Fibroblast of peridontal ligament (primary cell): Measurements from ENCODE around the gene AKT2.
"Not testable (repeated sequence)": the region's sequence is repeated elsewhere in the genome, so short reads cannot be mapped to it uniquely, and the experiment has no call there.

Experiments
- DNase-seq: peaks from one replicate; pipeline ENCODE4 v3.0.0-alpha.2; 2010; ENCODE audit errors: extremely low read depth

Gene AKT2

GRCh38 chr19:40284501-40285352 is at the start of gene AKT2:
AKT2 (minus strand) TSS chr19:40285345; CDS start chr19:40265267, 20,078 bp downstream.
- DNase-seq: peak; percentile 53

- DNase-seq: not testable (repeated sequence)
Observed at GRCh38 chr19:40333083-40333482, 47.9 kb upstream of the AKT2 start.

GRCh38 chr19:40332669-40333068 is 47.5 kb upstream of the AKT2 start:
- DNase-seq: no peak

- no peak for DNase-seq
Observed at GRCh38 chr19:40331052-40331451, 45.9 kb upstream of the AKT2 start.

- no peak for DNase-seq
Observed at GRCh38 chr19:40326201-40326600, 41.1 kb upstream of the AKT2 start.

- DNase-seq: no peak
Observed at GRCh38 chr19:40323705-40324104, 38.6 kb upstream of the AKT2 start.

- no peak for DNase-seq
Observed at GRCh38 chr19:40322951-40323615, 37.9 kb upstream of the AKT2 start.

- no peak for DNase-seq
Observed at GRCh38 chr19:40322271-40322610, 37.1 kb upstream of the AKT2 start.

GRCh38 chr19:40321566-40322270 is 36.6 kb upstream of the AKT2 start:
- no peak for DNase-seq

- no peak for DNase-seq
Observed at GRCh38 chr19:40321076-40321475, 35.9 kb upstream of the AKT2 start.

- DNase-seq: no peak
Observed at GRCh38 chr19:40320558-40320935, 35.4 kb upstream of the AKT2 start.

GRCh38 chr19:40317338-40317737 is 32.2 kb upstream of the AKT2 start:
- no peak for DNase-seq

- DNase-seq: no peak
Observed at GRCh38 chr19:40315812-40316470, 30.8 kb upstream of the AKT2 start.

- DNase-seq: no peak
Observed at GRCh38 chr19:40314656-40315055, 29.5 kb upstream of the AKT2 start.

- no peak for DNase-seq
Observed at GRCh38 chr19:40313229-40313983, 28.3 kb upstream of the AKT2 start.

GRCh38 chr19:40312533-40312932 is 27.4 kb upstream of the AKT2 start:
- DNase-seq: no peak

GRCh38 chr19:40309666-40310065 is 24.5 kb upstream of the AKT2 start:
- peak; percentile 12 for DNase-seq

- DNase-seq: peak; percentile 92
Observed at GRCh38 chr19:40305403-40305802, 20.3 kb upstream of the AKT2 start.

GRCh38 chr19:40304306-40304705 is 19.2 kb upstream of the AKT2 start:
- DNase-seq: peak; percentile 45

- no peak for DNase-seq
Observed at GRCh38 chr19:40303765-40304164, 18.6 kb upstream of the AKT2 start.

- peak; percentile 7 for DNase-seq
Observed at GRCh38 chr19:40302224-40303011, 17.3 kb upstream of the AKT2 start.
